H9 (cell line): Measurements from ENCODE around the gene RERE. TPM values are rescaled to one million over a fixed set of nuclear protein-coding genes. Genes with fewer than 3 reads are reported as not detected.

Source experiments
- DNase-seq: peaks from one replicate; pipeline ENCODE4 v3.0.0-alpha.2; 2017
- H2AFZ ChIP-seq: one replicate; pipeline ENCODE4 v1.6.1; 2013; ENCODE audit warnings: mild to moderate bottlenecking, low read length, control low read depth, moderate library complexity
- H2AK5ac ChIP-seq: 2 replicates; pipeline ENCODE4 v1.6.1; 2013; ENCODE audit warnings: low read length, control low read depth, mixed read lengths; ENCODE audit not compliant: insufficient read length
- H2BK120ac ChIP-seq: one replicate; pipeline ENCODE4 v1.6.1; 2013; ENCODE audit warnings: low read depth, mild to moderate bottlenecking, low read length, control low read depth, inconsistent platforms; ENCODE audit not compliant: poor library complexity, severe bottlenecking
- H2BK12ac ChIP-seq: 2 replicates; pipeline ENCODE4 v1.6.1; 2013; ENCODE audit warnings: low read length, control low read depth, mixed read lengths, low read depth; ENCODE audit not compliant: insufficient read length
- H2BK15ac ChIP-seq: 2 replicates; pipeline ENCODE4 v1.6.1; 2013; ENCODE audit warnings: low read depth, low read length, control low read depth
- H2BK20ac ChIP-seq: one replicate; pipeline ENCODE4 v1.6.1; 2013; ENCODE audit warnings: low read depth, mild to moderate bottlenecking, low read length, control low read depth, inconsistent platforms; ENCODE audit not compliant: poor library complexity, severe bottlenecking
- H2BK5ac ChIP-seq: 2 replicates; pipeline ENCODE4 v1.6.1; 2013; ENCODE audit warnings: low read length, control low read depth, mixed read lengths; ENCODE audit not compliant: insufficient read length
- H3K14ac ChIP-seq: 2 replicates; pipeline ENCODE4 v1.6.1; 2013; ENCODE audit warnings: low read length, control low read depth; ENCODE audit not compliant: insufficient read depth
- H3K18ac ChIP-seq: 2 replicates; pipeline ENCODE4 v1.6.1; 2013; ENCODE audit warnings: low read depth, mild to moderate bottlenecking, mixed read lengths, low read length, control low read depth; ENCODE audit not compliant: insufficient read length
- H3K23ac ChIP-seq: 2 replicates; pipeline ENCODE4 v1.6.1; 2013; ENCODE audit warnings: low read length, control low read depth, mixed read lengths, low read depth; ENCODE audit not compliant: insufficient read length
- H3K23me2 ChIP-seq: 2 replicates; pipeline ENCODE4 v1.6.1; 2013; ENCODE audit warnings: low read depth, mild to moderate bottlenecking, mixed read lengths, low read length, control low read depth; ENCODE audit not compliant: insufficient read length, poor library complexity, severe bottlenecking
- H3K27ac ChIP-seq: 2 replicates; pipeline ENCODE4 v1.5.1; 2013; ENCODE audit warnings: low read length, control low read depth, mixed read lengths, low read depth; ENCODE audit not compliant: insufficient read length
- H3K27me3 ChIP-seq: 2 replicates; pipeline ENCODE4 v1.6.1; 2013; ENCODE audit warnings: low read length, control low read depth, inconsistent platforms; ENCODE audit not compliant: insufficient read depth
- H3K4ac ChIP-seq: 2 replicates; pipeline ENCODE4 v1.6.1; 2013; ENCODE audit warnings: low read depth, mild to moderate bottlenecking, control low read depth, inconsistent platforms, low read length, moderate library complexity
- H3K4me1 ChIP-seq: 2 replicates; pipeline ENCODE4 v1.6.1; 2013; ENCODE audit warnings: low read length, control low read depth, inconsistent platforms; ENCODE audit not compliant: insufficient read depth
- H3K4me2 ChIP-seq: 2 replicates; pipeline ENCODE4 v1.6.1; 2013; ENCODE audit warnings: low read length, control low read depth, mixed read lengths; ENCODE audit not compliant: insufficient read length, insufficient read depth
- H3K56ac ChIP-seq: 2 replicates; pipeline ENCODE4 v1.6.1; 2013; ENCODE audit warnings: low read depth, mild to moderate bottlenecking, mixed read lengths, low read length, control low read depth; ENCODE audit not compliant: insufficient read length
- H3K79me1 ChIP-seq: 2 replicates; pipeline ENCODE4 v1.6.1; 2013; ENCODE audit warnings: low read depth, mild to moderate bottlenecking, moderate library complexity, low read length, control low read depth, inconsistent platforms; ENCODE audit not compliant: insufficient read depth, poor library complexity, severe bottlenecking
- H3K79me2 ChIP-seq: 2 replicates; pipeline ENCODE4 v1.6.1; 2013; ENCODE audit warnings: low read length, control low read depth, inconsistent platforms; ENCODE audit not compliant: insufficient read depth
- H3K9ac ChIP-seq: 2 replicates; pipeline ENCODE4 v1.6.1; 2013; ENCODE audit warnings: low read length, control low read depth, mixed read lengths; ENCODE audit not compliant: insufficient read length; ENCODE audit errors: extremely low read depth
- H3K9me3 ChIP-seq: one replicate; pipeline ENCODE4 v1.6.1; 2013; ENCODE audit warnings: low read depth, low read length, inconsistent platforms; ENCODE audit not compliant: control insufficient read depth
- H3T11ph ChIP-seq: one replicate; pipeline ENCODE4 v1.6.1; 2013; ENCODE audit warnings: mild to moderate bottlenecking, low read length, control low read depth, inconsistent platforms
- H4K20me1 ChIP-seq: one replicate; pipeline ENCODE4 v1.6.1; 2013; ENCODE audit not compliant: control insufficient read depth, insufficient read length, insufficient read depth
- H4K5ac ChIP-seq: 2 replicates; pipeline ENCODE4 v1.6.1; 2013; ENCODE audit warnings: low read depth, mild to moderate bottlenecking, mixed read lengths, low read length, control low read depth; ENCODE audit not compliant: insufficient read length
- H4K8ac ChIP-seq: replicated peaks from 2 replicates; pipeline ENCODE4 v1.6.1; 2013; ENCODE audit warnings: low read length, control low read depth, mixed read lengths, low read depth; ENCODE audit not compliant: insufficient read length
- H4K91ac ChIP-seq: 2 replicates; pipeline ENCODE4 v1.6.1; 2013; ENCODE audit warnings: low read depth, mild to moderate bottlenecking, moderate library complexity, mixed read lengths, low read length, control low read depth; ENCODE audit not compliant: insufficient read length
- H3K27ac Mint-ChIP-seq, 3 experiments: 2 replicates in 2 of 3; 3 replicates in 1 of 3; pipeline ENCODE4 v1.8.0; 2020 to 2021; ENCODE audit warnings: mixed read lengths in 3 of 3, mild to moderate bottlenecking in 1 of 3, moderate library complexity in 1 of 3
- H3K27me3 Mint-ChIP-seq: 2 replicates; pipeline ENCODE4 v1.8.0; 2021; ENCODE audit warnings: low read depth, mild to moderate bottlenecking, moderate library complexity, mixed read lengths
- H3K36me3 Mint-ChIP-seq, 3 experiments: 2 replicates in 2 of 3; 3 replicates in 1 of 3; pipeline ENCODE4 v1.8.0; 2020 to 2021; ENCODE audit warnings: low read depth in 3 of 3, mixed read lengths in 3 of 3; ENCODE audit not compliant: insufficient read depth in 1 of 3
- H3K4me1 Mint-ChIP-seq, 2 experiments: 2 replicates each; pipeline ENCODE4 v1.8.0; 2020; ENCODE audit warnings: mixed read lengths in 2 of 2
- H3K4me3 Mint-ChIP-seq, 2 experiments: 2 replicates in 1 of 2; 3 replicates in 1 of 2; pipeline ENCODE4 v1.8.0; 2020 to 2021; ENCODE audit warnings: mild to moderate bottlenecking in 2 of 2, mixed read lengths in 2 of 2, moderate library complexity in 1 of 2
- H3K9me3 Mint-ChIP-seq, 2 experiments: 2 replicates in 1 of 2; 3 replicates in 1 of 2; pipeline ENCODE4 v1.8.0; 2020; ENCODE audit warnings: mild to moderate bottlenecking in 2 of 2, mixed read lengths in 2 of 2, moderate library complexity in 1 of 2
- WGBS: extraction: QIAGEN DNeasy Blood & Tissue Kit; methylation state at CpG from one replicate; pipeline ENCODE4 v1.1.7; 2013; ENCODE audit warnings: missing lambda C conversion rate, low lambda C conversion rate, mixed read lengths; ENCODE audit not compliant: insufficient read length; ENCODE audit errors: extremely low coverage; 5-methylcytosine and 5-hydroxymethylcytosine counted together
- total RNA-seq: library from RNA; stranded (reverse); gene quantifications from 2 replicates; pipeline ENCODE4 v1.2.1, GENCODE V29; 2021
- TF ChIP-seq, protein P1 (sequence below): fragments of 200-600 bp; sonication (generic); conservative IDR thresholded peaks from 3 replicates; pipeline ENCODE4 v1.8.0; 2021; ENCODE audit warnings: antibody characterized with exemption, mild to moderate bottlenecking

The RERE gene
- total RNA-seq, 1 experiment from 2014 or later = 103 TPM

GRCh38 chr1:8631163-8631562, 186.3 kb downstream of the RERE start:
- no peak overlapping the region for H2BK20ac ChIP-seq
- no peak overlapping the region for H3K4ac ChIP-seq
- no peaks in the 10 kb centered on the region for H3K27me3 Mint-ChIP-seq
- no peak overlapping the region for H3K4me3 Mint-ChIP-seq
- no peaks in the 10 kb centered on the region; a peak in 3 of 7 replicates for H3K36me3 Mint-ChIP-seq
- no peak overlapping the region for H2AFZ ChIP-seq
- H3K14ac ChIP-seq = no peak overlapping the region
- no peak overlapping the region for H3K18ac ChIP-seq
- H2AK5ac ChIP-seq = no peak overlapping the region
- H3K27ac ChIP-seq = no peak overlapping the region
- no peaks in the 10 kb centered on the region for H3K9me3 Mint-ChIP-seq
- H4K5ac ChIP-seq = no peak overlapping the region
- TF ChIP-seq, protein P1, sequence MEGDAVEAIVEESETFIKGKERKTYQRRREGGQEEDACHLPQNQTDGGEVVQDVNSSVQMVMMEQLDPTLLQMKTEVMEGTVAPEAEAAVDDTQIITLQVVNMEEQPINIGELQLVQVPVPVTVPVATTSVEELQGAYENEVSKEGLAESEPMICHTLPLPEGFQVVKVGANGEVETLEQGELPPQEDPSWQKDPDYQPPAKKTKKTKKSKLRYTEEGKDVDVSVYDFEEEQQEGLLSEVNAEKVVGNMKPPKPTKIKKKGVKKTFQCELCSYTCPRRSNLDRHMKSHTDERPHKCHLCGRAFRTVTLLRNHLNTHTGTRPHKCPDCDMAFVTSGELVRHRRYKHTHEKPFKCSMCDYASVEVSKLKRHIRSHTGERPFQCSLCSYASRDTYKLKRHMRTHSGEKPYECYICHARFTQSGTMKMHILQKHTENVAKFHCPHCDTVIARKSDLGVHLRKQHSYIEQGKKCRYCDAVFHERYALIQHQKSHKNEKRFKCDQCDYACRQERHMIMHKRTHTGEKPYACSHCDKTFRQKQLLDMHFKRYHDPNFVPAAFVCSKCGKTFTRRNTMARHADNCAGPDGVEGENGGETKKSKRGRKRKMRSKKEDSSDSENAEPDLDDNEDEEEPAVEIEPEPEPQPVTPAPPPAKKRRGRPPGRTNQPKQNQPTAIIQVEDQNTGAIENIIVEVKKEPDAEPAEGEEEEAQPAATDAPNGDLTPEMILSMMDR = no peak
- peaks cover 3% of the 10 kb centered on the region; the same call in 1 of the 2 replicates for H3K4me1 ChIP-seq
- H3T11ph ChIP-seq = no peak overlapping the region
- no peaks in the 10 kb centered on the region for H3K27me3 ChIP-seq
- peaks cover 29% of the 10 kb centered on the region; the same call in 1 of the 2 replicates for H3K79me2 ChIP-seq
- peaks cover 16% of the 10 kb centered on the region for H3K79me1 ChIP-seq
- H3K4me2 ChIP-seq = no peak overlapping the region
- no peak overlapping the region for H4K91ac ChIP-seq
- H2BK5ac ChIP-seq = no peak overlapping the region
- H3K9ac ChIP-seq = no peak overlapping the region
- no peaks in the 10 kb centered on the region for H3K9me3 ChIP-seq
- no peak overlapping the region for H3K56ac ChIP-seq
- no peak overlapping the region for H4K8ac ChIP-seq
- H2BK120ac ChIP-seq = no peak overlapping the region
- WGBS = no CpG with 5 or more reads among the region's 3 CpGs
- H2BK15ac ChIP-seq = no peak overlapping the region
- H3K27ac Mint-ChIP-seq = peak overlapping the region in 2 of 3 experiments; percentile 13 to 25; a peak in 2 of 7 replicates
- no peak overlapping the region for H2BK12ac ChIP-seq
- peaks cover 42 to 55% of the 10 kb centered on the region in 2 experiments for H3K4me1 Mint-ChIP-seq
- H3K23ac ChIP-seq = no peak overlapping the region
- no peaks in the 10 kb centered on the region for H3K23me2 ChIP-seq
- H4K20me1 ChIP-seq = no peaks in the 10 kb centered on the region
- DNase-seq = no peak
